Liver (tissue), 9 donors: Measurements from ENCODE around the gene DHX57. TPM values are rescaled to one million over a fixed set of nuclear protein-coding genes. Genes with fewer than 3 reads are reported as not detected.

Experiments used
- DNase-seq: peaks from one replicate; pipeline ENCODE4 v3.0.0-alpha.2; 2017; ENCODE audit warnings: low spot score
- H3K27ac ChIP-seq, 2 donors: one replicate each; pipeline ENCODE4 v1.7.0; 2013; ENCODE audit warnings: inconsistent platforms in 2 of 2, low read length in 2 of 2, control low read depth in 1 of 2, low read depth in 1 of 2, mild to moderate bottlenecking in 1 of 2
- H3K27me3 ChIP-seq, 4 donors: one replicate each; pipeline versions ENCODE4 v1.6.1 to v1.7.0; 2013; ENCODE audit warnings: low read length in 3 of 4, inconsistent platforms in 1 of 4, mild to moderate bottlenecking in 1 of 4, moderate library complexity in 1 of 4; ENCODE audit not compliant: control insufficient read depth in 4 of 4, insufficient read depth in 4 of 4
- H3K36me3 ChIP-seq, 4 donors: one replicate each; pipeline versions ENCODE4 v1.6.1 to v1.7.0; 2013; ENCODE audit warnings: low read length in 3 of 4, mild to moderate bottlenecking in 3 of 4, low read depth in 1 of 4, moderate library complexity in 1 of 4; ENCODE audit not compliant: control insufficient read depth in 4 of 4, insufficient read depth in 3 of 4
- H3K4me1 ChIP-seq, 4 donors: one replicate each; pipeline versions ENCODE4 v1.6.1 to v1.7.0; 2013; ENCODE audit warnings: low read length in 3 of 4, mild to moderate bottlenecking in 3 of 4, moderate library complexity in 1 of 4; ENCODE audit not compliant: control insufficient read depth in 4 of 4, insufficient read depth in 4 of 4
- H3K4me3 ChIP-seq, 3 donors: one replicate each; pipeline versions ENCODE4 v1.6.1 to v1.7.0; 2013; ENCODE audit warnings: low read length in 3 of 3, control low read depth in 1 of 3, low read depth in 1 of 3, mild to moderate bottlenecking in 1 of 3
- H3K9ac ChIP-seq, 2 donors: one replicate each; pipeline ENCODE4 v1.7.0; 2013; ENCODE audit warnings: low read length in 2 of 2, mild to moderate bottlenecking in 2 of 2, moderate library complexity in 2 of 2, control low read depth in 1 of 2, low read depth in 1 of 2
- H3K9me3 ChIP-seq, 4 donors: one replicate each; pipeline versions ENCODE4 v1.6.1 to v1.7.0; 2013; ENCODE audit warnings: low read length in 3 of 4; ENCODE audit not compliant: control insufficient read depth in 4 of 4
- CTCF ChIP-seq: fragments of 150-350 bp; IDR thresholded peaks from 2 replicates; pipeline ENCODE4 v1.5.1; 2017; ENCODE audit warnings: improper control_type of control experiment, low read depth, low read length; ENCODE audit not compliant: missing input control
- EGR1 ChIP-seq, 2 donors: IDR thresholded peaks; 2 replicates each; pipeline ENCODE4 v1.6.1; 2016 to 2018; ENCODE audit warnings: antibody characterized with exemption in 2 of 2, low read depth in 2 of 2
- FOXA1 ChIP-seq: IDR thresholded peaks from 2 replicates; pipeline ENCODE4 v1.6.1; 2016; ENCODE audit warnings: antibody characterized with exemption
- FOXA2 ChIP-seq: IDR thresholded peaks from 2 replicates; pipeline ENCODE4 v1.6.1; 2016; ENCODE audit warnings: antibody characterized with exemption
- GABPA ChIP-seq, 2 donors: IDR thresholded peaks in 1 of 2; conservative IDR thresholded peaks in 1 of 2; 2 replicates each; pipeline ENCODE4 v1.6.1; 2016; ENCODE audit warnings: antibody characterized with exemption in 2 of 2, mild to moderate bottlenecking in 1 of 2, moderate library complexity in 1 of 2
- HNF4A ChIP-seq, 2 donors: conservative IDR thresholded peaks; 2 replicates each; pipeline ENCODE4 v1.6.1; 2016; ENCODE audit warnings: antibody characterized with exemption in 2 of 2, mild to moderate bottlenecking in 2 of 2
- HNF4G ChIP-seq: IDR thresholded peaks from 2 replicates; pipeline ENCODE4 v1.6.1; 2016; ENCODE audit warnings: antibody characterized with exemption
- JUND ChIP-seq, 2 donors: IDR thresholded peaks; 2 replicates each; pipeline ENCODE4 v1.6.1; 2016; ENCODE audit warnings: antibody characterized with exemption in 2 of 2
- NR2F2 ChIP-seq: IDR thresholded peaks from 2 replicates; pipeline ENCODE4 v1.6.1; 2016; ENCODE audit warnings: antibody characterized with exemption
- RAD21 ChIP-seq, 2 donors: IDR thresholded peaks; 2 replicates each; pipeline ENCODE4 v1.6.1; 2016; ENCODE audit warnings: antibody characterized with exemption in 2 of 2, mild to moderate bottlenecking in 2 of 2
- RXRA ChIP-seq, 2 donors: IDR thresholded peaks; 2 replicates each; pipeline ENCODE4 v1.6.1; 2017 to 2018; ENCODE audit warnings: antibody characterized with exemption in 2 of 2, mild to moderate bottlenecking in 1 of 2
- SP1 ChIP-seq: IDR thresholded peaks from 2 replicates; pipeline ENCODE4 v1.6.1; 2018; ENCODE audit warnings: antibody characterized with exemption, mild to moderate bottlenecking
- TAF1 ChIP-seq: conservative IDR thresholded peaks from 2 replicates; pipeline ENCODE4 v1.6.1; 2016; ENCODE audit warnings: antibody characterized with exemption, mild to moderate bottlenecking
- YY1 ChIP-seq: IDR thresholded peaks from 2 replicates; pipeline ENCODE4 v1.6.1; 2016; ENCODE audit warnings: antibody characterized with exemption, mild to moderate bottlenecking
- WGBS: extraction: QIAGEN DNeasy Blood & Tissue Kit; methylation state at CpG from one replicate; pipeline ENCODE4 v1.1.7; 2013; 5-methylcytosine and 5-hydroxymethylcytosine counted together
- polyA plus RNA-seq, 2 donors: library from polyadenylated mRNA; stranded (reverse) in 1 of 2; unstranded in 1 of 2; fragments of 200-250 nt in 1 of 2; fragments of >200 nt in 1 of 2; fragmentation: Nextera tagmentation in 1 of 2; extraction: Ambion mirVana in 1 of 2; gene quantifications; one replicate each; pipeline versions ENCODE4 v1.2.1 to v1.2.3, GENCODE V29; 2013 to 2015
- total RNA-seq, 2 donors: library from RNA; depleted of rRNA; stranded (reverse); fragments of >200 nt; gene quantifications; one replicate each; pipeline ENCODE4 v1.2.3, GENCODE V29; 2014
- TF ChIP-seq, protein P1 (sequence below): IDR thresholded peaks from 2 replicates; pipeline ENCODE4 v1.6.1; 2016; ENCODE audit warnings: antibody characterized with exemption, mild to moderate bottlenecking
- TF ChIP-seq, protein P2 (sequence below): IDR thresholded peaks from 2 replicates; pipeline ENCODE4 v1.6.1; 2016; ENCODE audit warnings: antibody characterized with exemption
- TF ChIP-seq, protein P3 (sequence below): IDR thresholded peaks from 2 replicates; pipeline ENCODE4 v1.6.1; 2016; ENCODE audit warnings: antibody characterized with exemption
- donor health status: healthy.
- donor health status: healthy.
- donor health status: healthy.
- donor health status: healthy.
- donor health status: healthy.

Gene DHX57
- total and polyA plus RNA-seq, 4 donors = 2.8 to 8.7 (median 5.4) TPM

DNA sequence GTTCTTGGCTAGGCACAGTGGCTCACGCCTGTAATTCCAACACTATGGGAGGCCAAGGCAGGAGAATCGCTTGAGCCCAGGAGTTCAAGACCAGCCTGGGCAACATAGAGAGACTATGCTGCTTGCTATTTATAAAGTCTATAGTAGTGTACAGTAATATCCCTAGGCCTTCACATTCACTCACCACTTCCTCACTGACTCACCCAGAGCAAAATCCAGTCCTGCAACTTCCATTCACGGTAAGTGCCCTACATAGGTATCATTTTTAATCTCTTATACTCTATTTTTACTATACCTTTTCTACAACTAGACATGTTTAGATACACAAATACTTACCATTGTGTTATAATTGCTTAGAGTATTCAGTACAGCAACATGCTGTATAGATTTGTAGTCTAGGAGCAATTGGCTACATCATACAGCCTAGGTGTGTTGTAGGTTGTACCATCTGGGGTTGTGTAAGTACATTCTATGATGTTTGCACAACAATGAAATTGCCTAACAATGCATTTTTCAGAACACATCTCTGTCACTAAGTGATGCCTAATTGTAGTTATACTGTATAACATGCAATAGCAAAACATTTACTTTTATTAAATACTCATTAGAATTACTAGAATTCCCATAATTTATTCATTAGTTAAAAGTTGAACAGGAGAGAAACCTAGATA is 8.8 kb downstream of the DHX57 start:
- TF ChIP-seq, protein P1, sequence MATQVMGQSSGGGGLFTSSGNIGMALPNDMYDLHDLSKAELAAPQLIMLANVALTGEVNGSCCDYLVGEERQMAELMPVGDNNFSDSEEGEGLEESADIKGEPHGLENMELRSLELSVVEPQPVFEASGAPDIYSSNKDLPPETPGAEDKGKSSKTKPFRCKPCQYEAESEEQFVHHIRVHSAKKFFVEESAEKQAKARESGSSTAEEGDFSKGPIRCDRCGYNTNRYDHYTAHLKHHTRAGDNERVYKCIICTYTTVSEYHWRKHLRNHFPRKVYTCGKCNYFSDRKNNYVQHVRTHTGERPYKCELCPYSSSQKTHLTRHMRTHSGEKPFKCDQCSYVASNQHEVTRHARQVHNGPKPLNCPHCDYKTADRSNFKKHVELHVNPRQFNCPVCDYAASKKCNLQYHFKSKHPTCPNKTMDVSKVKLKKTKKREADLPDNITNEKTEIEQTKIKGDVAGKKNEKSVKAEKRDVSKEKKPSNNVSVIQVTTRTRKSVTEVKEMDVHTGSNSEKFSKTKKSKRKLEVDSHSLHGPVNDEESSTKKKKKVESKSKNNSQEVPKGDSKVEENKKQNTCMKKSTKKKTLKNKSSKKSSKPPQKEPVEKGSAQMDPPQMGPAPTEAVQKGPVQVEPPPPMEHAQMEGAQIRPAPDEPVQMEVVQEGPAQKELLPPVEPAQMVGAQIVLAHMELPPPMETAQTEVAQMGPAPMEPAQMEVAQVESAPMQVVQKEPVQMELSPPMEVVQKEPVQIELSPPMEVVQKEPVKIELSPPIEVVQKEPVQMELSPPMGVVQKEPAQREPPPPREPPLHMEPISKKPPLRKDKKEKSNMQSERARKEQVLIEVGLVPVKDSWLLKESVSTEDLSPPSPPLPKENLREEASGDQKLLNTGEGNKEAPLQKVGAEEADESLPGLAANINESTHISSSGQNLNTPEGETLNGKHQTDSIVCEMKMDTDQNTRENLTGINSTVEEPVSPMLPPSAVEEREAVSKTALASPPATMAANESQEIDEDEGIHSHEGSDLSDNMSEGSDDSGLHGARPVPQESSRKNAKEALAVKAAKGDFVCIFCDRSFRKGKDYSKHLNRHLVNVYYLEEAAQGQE = no peak
- TF ChIP-seq EGR1 (IDR thresholded peaks at IDR 0.05; ENCODE audit: low read depth in 2 of 2) (no peak), HNF4A (conservative IDR thresholded peaks at IDR 0.05) (no peak), RAD21 (IDR thresholded peaks at IDR 0.05) (no peak), CTCF (no peak), JUND (IDR thresholded peaks at IDR 0.05) (no peak), FOXA1 (no peak), FOXA2 (no peak), NR2F2 (no peak), YY1 (no peak), TAF1 (no peak), HNF4G (no peak), SP1 (no peak), RXRA (IDR thresholded peaks at IDR 0.05) (no peak), GABPA (IDR thresholded peaks at IDR 0.05 in 1 of 2, conservative IDR thresholded peaks at IDR 0.05 in 1 of 2) (no peak)
- TF ChIP-seq, protein P2, sequence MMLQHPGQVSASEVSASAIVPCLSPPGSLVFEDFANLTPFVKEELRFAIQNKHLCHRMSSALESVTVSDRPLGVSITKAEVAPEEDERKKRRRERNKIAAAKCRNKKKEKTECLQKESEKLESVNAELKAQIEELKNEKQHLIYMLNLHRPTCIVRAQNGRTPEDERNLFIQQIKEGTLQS = no peak
- TF ChIP-seq, protein P3, sequence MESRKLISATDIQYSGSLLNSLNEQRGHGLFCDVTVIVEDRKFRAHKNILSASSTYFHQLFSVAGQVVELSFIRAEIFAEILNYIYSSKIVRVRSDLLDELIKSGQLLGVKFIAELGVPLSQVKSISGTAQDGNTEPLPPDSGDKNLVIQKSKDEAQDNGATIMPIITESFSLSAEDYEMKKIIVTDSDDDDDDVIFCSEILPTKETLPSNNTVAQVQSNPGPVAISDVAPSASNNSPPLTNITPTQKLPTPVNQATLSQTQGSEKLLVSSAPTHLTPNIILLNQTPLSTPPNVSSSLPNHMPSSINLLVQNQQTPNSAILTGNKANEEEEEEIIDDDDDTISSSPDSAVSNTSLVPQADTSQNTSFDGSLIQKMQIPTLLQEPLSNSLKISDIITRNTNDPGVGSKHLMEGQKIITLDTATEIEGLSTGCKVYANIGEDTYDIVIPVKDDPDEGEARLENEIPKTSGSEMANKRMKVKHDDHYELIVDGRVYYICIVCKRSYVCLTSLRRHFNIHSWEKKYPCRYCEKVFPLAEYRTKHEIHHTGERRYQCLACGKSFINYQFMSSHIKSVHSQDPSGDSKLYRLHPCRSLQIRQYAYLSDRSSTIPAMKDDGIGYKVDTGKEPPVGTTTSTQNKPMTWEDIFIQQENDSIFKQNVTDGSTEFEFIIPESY = no peak
- no peaks in the 10 kb centered on the region for H3K27me3 ChIP-seq

More for the DNA sequence above, 8.8 kb downstream of the DHX57 start:
- DNase-seq = no peak
- Histone ChIP-seq H3K9ac (no peak overlapping the region), H3K36me3 (peaks cover 4 to 16% (median 6%) of the 10 kb centered on the region in 4 donors), H3K27ac (no peak overlapping the region), H3K4me1 (no peaks in the 10 kb centered on the region), H3K9me3 (no peaks in the 10 kb centered on the region), H3K4me3 (no peak overlapping the region)
- 97% methylated on average over 3 of the region's 3 CpGs for WGBS
